Stomach (tissue), 9 donors: Measurements from ENCODE around the gene CCKAR. TPM values are rescaled to one million over a fixed set of nuclear protein-coding genes. Genes with fewer than 3 reads are reported as not detected.

Experiments
- DNase-seq, 2 donors: peaks; one replicate each; pipeline versions ENCODE4 v3.0.0 to v3.0.0-alpha.2; 2013 to 2019
- H3K27ac ChIP-seq, 5 donors: fragments of 200-600 bp in 4 of 5; sonication (generic) in 4 of 5; one replicate each; pipeline ENCODE4 v1.5.1; 2013 to 2019; ENCODE audit warnings: mild to moderate bottlenecking in 1 of 5, moderate library complexity in 1 of 5
- H3K27me3 ChIP-seq, 3 donors: fragments of 200-600 bp; sonication (generic); one replicate each; pipeline ENCODE4 v1.5.1; 2017 to 2019; ENCODE audit warnings: mixed run types in 1 of 3
- H3K36me3 ChIP-seq, 4 donors: fragments of 200-600 bp; sonication (generic); 1 replicate in 3 of 4; 2 replicates in 1 of 4; pipeline ENCODE4 v1.5.1; 2016 to 2019
- H3K4me1 ChIP-seq, 4 donors: fragments of 200-600 bp; sonication (generic); one replicate each; pipeline ENCODE4 v1.5.1; 2016 to 2019
- H3K4me3 ChIP-seq, 4 donors: fragments of 200-600 bp; sonication (generic) in 3 of 4; one replicate each; pipeline ENCODE4 v1.5.1; 2016 to 2019; ENCODE audit warnings: mild to moderate bottlenecking in 1 of 4
- H3K9me3 ChIP-seq, 4 donors: fragments of 200-600 bp; sonication (generic); one replicate each; pipeline ENCODE4 v1.5.1; 2016 to 2019
- CTCF ChIP-seq, 7 experiments: fragments of 450-650 bp in 4 of 7; fragments of 200-600 bp in 3 of 7; sonication (generic) in 3 of 7; IDR thresholded peaks; one replicate each; pipeline ENCODE4 v1.5.1; 2016 to 2019; ENCODE audit warnings: antibody characterized with exemption in 7 of 7, control low read depth in 2 of 7, mild to moderate bottlenecking in 1 of 7
- EP300 ChIP-seq: sonication (generic); formaldehyde crosslinking; IDR thresholded peaks from one replicate; pipeline ENCODE4 v1.6.1; 2017; ENCODE audit warnings: antibody characterized with exemption
- POLR2A ChIP-seq, 4 donors: fragments of 450-650 bp; IDR thresholded peaks; one replicate each; pipeline ENCODE4 v1.6.1; 2016; ENCODE audit warnings: antibody characterized with exemption in 4 of 4, control low read depth in 2 of 4, mild to moderate bottlenecking in 1 of 4, moderate library complexity in 1 of 4
- POLR2AphosphoS5 ChIP-seq, 3 donors: sonication (generic); formaldehyde crosslinking; IDR thresholded peaks; one replicate each; pipeline ENCODE4 v1.6.1; 2016; ENCODE audit warnings: antibody characterized with exemption in 3 of 3
- WGBS, 5 donors: extraction: QIAGEN DNeasy Blood & Tissue Kit in 3 of 5; methylation state at CpG; one replicate each; pipeline versions ENCODE4 v1.1.5 to v1.1.7; 2013 to 2018; 5-methylcytosine and 5-hydroxymethylcytosine counted together
- intact Hi-C: fragments of 100-400 bp; cut with DNase I; formaldehyde crosslinking; loops from one replicate; pipeline ENCODE4 v1.15.1; 2023; ENCODE audit warnings: low total_unique reads
- polyA plus RNA-seq, 3 donors: library from polyadenylated mRNA; stranded (reverse); fragments of 200-250 nt; gene quantifications; one replicate each; pipeline ENCODE4 v1.2.3, GENCODE V29; 2013
- total RNA-seq, 5 donors: library from RNA; depleted of rRNA; stranded (reverse); fragments of >200 nt; gene quantifications; one replicate each; pipeline versions ENCODE4 v1.1.0 to v1.2.3, GENCODE V29; 2014 to 2016
- donor health status: healthy with polysubstance abuse.
- donor health status: Bipolar disorder and iron deficiency.
- donor health status: healthy.

The CCKAR gene
- total and polyA plus RNA-seq, 8 donors = 1.4 to 21.1 (median 7.6) TPM; not detected in 1

GRCh38 chr4:26496207-26496783 lies 6.0 kb upstream of the CCKAR start:
- intact Hi-C loops = no loop called here
- Histone ChIP-seq H3K4me1 (no peaks in the 10 kb centered on the region), H3K27ac (no peak overlapping the region), H3K4me3 (no peak overlapping the region), H3K27me3 (peaks cover 0 to 8% (median 0%) of the 10 kb centered on the region in 3 donors), H3K9me3 (peaks cover 0 to 8% (median 3%) of the 10 kb centered on the region in 4 donors), H3K36me3 (no peaks in the 10 kb centered on the region)
- DNase-seq = no peak
- 59 to 76% (median 72%) methylated on average over 8 of the region's 8 CpGs for WGBS, 5 donors
- TF ChIP-seq POLR2AphosphoS5 (IDR thresholded peaks at IDR 0.05) = no peak
- TF ChIP-seq POLR2A (IDR thresholded peaks at IDR 0.05) = no peak

- Histone ChIP-seq H3K9me3 (no peaks in the 10 kb centered on the region), H3K36me3 (no peaks in the 10 kb centered on the region), H3K4me3 (no peak overlapping the region), H3K27ac (no peak overlapping the region), H3K27me3 (peaks cover 0 to 8% (median 0%) of the 10 kb centered on the region in 3 donors), H3K4me1 (peaks cover 0 to 14% (median 5%) of the 10 kb centered on the region in 4 donors)
- intact Hi-C loops = no loop called here
- TF ChIP-seq CTCF (IDR thresholded peaks at IDR 0.05) (no peak), POLR2AphosphoS5 (IDR thresholded peaks at IDR 0.05) (no peak), POLR2A (IDR thresholded peaks at IDR 0.05) (no peak)
- no peak for DNase-seq
- WGBS, 5 donors = 78 to 91% (median 88%) methylated on average over 4 of the region's 4 CpGs
Measured at GRCh38 chr4:26493461-26493860, 3.2 kb upstream of the CCKAR start.

GRCh38 chr4:26491449-26492170 lies 1.3 kb upstream of the CCKAR start:
- DNase-seq = no peak
- TF ChIP-seq POLR2A (IDR thresholded peaks at IDR 0.05) (no peak), POLR2AphosphoS5 (IDR thresholded peaks at IDR 0.05) (no peak), EP300 (no peak), CTCF (IDR thresholded peaks at IDR 0.05) (no peak)
- Histone ChIP-seq H3K27me3 (peaks cover 0 to 8% (median 0%) of the 10 kb centered on the region in 3 donors), H3K4me1 (peaks cover 0 to 14% (median 7%) of the 10 kb centered on the region in 4 donors), H3K4me3 (no peak overlapping the region), H3K27ac (peak overlapping the region in 2 of 5 donors; percentile 16 to 23), H3K9me3 (no peaks in the 10 kb centered on the region), H3K36me3 (no peaks in the 10 kb centered on the region)
- intact Hi-C loops = no loop called here
- whole genome bisulfite sequencing, 5 donors = 85 to 96% (median 91%) methylated on average over 7 of the region's 7 CpGs

GRCh38 chr4:26490960-26491284 lies 638 bp upstream of the CCKAR start:
- no peaks in the 10 kb centered on the region for H3K36me3 ChIP-seq
- H3K27ac ChIP-seq = peak overlapping the region in 2 of 5 donors; percentile 16 to 23
- no peaks in the 10 kb centered on the region for H3K9me3 ChIP-seq
- H3K4me1 ChIP-seq = peaks cover 0 to 21% (median 13%) of the 10 kb centered on the region in 4 donors
- 63 to 74% (median 72%) methylated on average over 4 of the region's 4 CpGs for WGBS, 5 donors
- peaks cover 0 to 8% (median 0%) of the 10 kb centered on the region in 3 donors for H3K27me3 ChIP-seq
- intact Hi-C loops = no loop called here
- DNase-seq = no peak
- TF ChIP-seq EP300 (no peak), POLR2AphosphoS5 (IDR thresholded peaks at IDR 0.05) (no peak), POLR2A (IDR thresholded peaks at IDR 0.05) (no peak), CTCF (IDR thresholded peaks at IDR 0.05) (no peak)
- H3K4me3 ChIP-seq = no peak overlapping the region
